Gastrocnemius medialis (tissue), 4 donors: Measurements from ENCODE around the gene ROBO1. TPM values are rescaled to one million over a fixed set of nuclear protein-coding genes. Genes with fewer than 3 reads are reported as not detected.

Experiments
- ATAC-seq, 2 donors: fragments of 150-250 bp; one replicate each; pipeline ENCODE4 v1.9.1; 2016
- DNase-seq, 2 donors: peaks; one replicate each; pipeline ENCODE4 v3.0.0-alpha.2; 2019
- H3K27ac ChIP-seq, 4 donors: fragments of 200-600 bp; sonication (generic); 1 replicate in 1 of 4; 2 replicates in 3 of 4; pipeline ENCODE4 v1.5.1; 2016 to 2018; ENCODE audit warnings: mild to moderate bottlenecking in 2 of 4, moderate library complexity in 1 of 4
- H3K27me3 ChIP-seq, 3 donors: fragments of 200-600 bp; sonication (generic) in 2 of 3; 1 replicate in 1 of 3; 2 replicates in 2 of 3; pipeline versions ENCODE4 v1.5.1 to v1.6.0; 2016 to 2019; ENCODE audit warnings: mild to moderate bottlenecking in 1 of 3, moderate library complexity in 1 of 3
- H3K36me3 ChIP-seq, 2 donors: fragments of 200-600 bp; sonication (generic) in 1 of 2; one replicate each; pipeline ENCODE4 v1.5.1; 2017 to 2018
- H3K4me1 ChIP-seq, 2 donors: fragments of 200-600 bp; sonication (generic) in 1 of 2; one replicate each; pipeline ENCODE4 v1.5.1; 2016 to 2017; ENCODE audit warnings: mild to moderate bottlenecking in 2 of 2
- H3K4me3 ChIP-seq, 4 donors: fragments of 200-600 bp; sonication (generic) in 3 of 4; 1 replicate in 1 of 4; 2 replicates in 3 of 4; pipeline ENCODE4 v1.5.1; 2016 to 2019; ENCODE audit warnings: mild to moderate bottlenecking in 2 of 4
- H3K9me3 ChIP-seq, 3 donors: fragments of 200-600 bp; sonication (generic) in 2 of 3; 1 replicate in 1 of 3; 2 replicates in 2 of 3; pipeline ENCODE4 v1.5.1; 2016 to 2019
- POLR2A ChIP-seq, 2 donors: fragments of 450-650 bp; IDR thresholded peaks; one replicate each; pipeline ENCODE4 v1.6.1; 2017; ENCODE audit warnings: antibody characterized with exemption in 2 of 2, mild to moderate bottlenecking in 2 of 2, moderate library complexity in 2 of 2
- in situ Hi-C, 4 donors: fragments of 200-750 bp; cut with MboI; loops; one replicate each; pipeline versions ENCODE4 v1.15.0 to v1.8.0; 2017; ENCODE audit warnings: low sequenced_read_pairs in 4 of 4
- intact Hi-C: fragments of 100-400 bp; cut with DNase I; formaldehyde crosslinking; loops from one replicate; pipeline ENCODE4 v1.15.1; 2023; ENCODE audit warnings: low total_unique reads
- total RNA-seq, 4 donors: library from RNA; depleted of rRNA; stranded (reverse); fragments of >200 nt; gene quantifications; one replicate each; pipeline versions ENCODE4 v1.1.0 to v1.2.3, GENCODE V29; 2016
- TF ChIP-seq, protein P1 (sequence below), 5 experiments: fragments of 450-650 bp in 3 of 5; fragments of 200-600 bp in 2 of 5; sonication (generic) in 2 of 5; IDR thresholded peaks in 4 of 5; conservative IDR thresholded peaks in 1 of 5; 1 replicate in 4 of 5; 2 replicates in 1 of 5; pipeline ENCODE4 v1.5.1; 2016 to 2019; ENCODE audit warnings: antibody characterized with exemption in 5 of 5, mild to moderate bottlenecking in 3 of 5, moderate library complexity in 3 of 5

ROBO1 gene
- total RNA-seq, 4 donors from 2014 or later, result 4.2 to 16.0 (median 9.5) TPM

DNA sequence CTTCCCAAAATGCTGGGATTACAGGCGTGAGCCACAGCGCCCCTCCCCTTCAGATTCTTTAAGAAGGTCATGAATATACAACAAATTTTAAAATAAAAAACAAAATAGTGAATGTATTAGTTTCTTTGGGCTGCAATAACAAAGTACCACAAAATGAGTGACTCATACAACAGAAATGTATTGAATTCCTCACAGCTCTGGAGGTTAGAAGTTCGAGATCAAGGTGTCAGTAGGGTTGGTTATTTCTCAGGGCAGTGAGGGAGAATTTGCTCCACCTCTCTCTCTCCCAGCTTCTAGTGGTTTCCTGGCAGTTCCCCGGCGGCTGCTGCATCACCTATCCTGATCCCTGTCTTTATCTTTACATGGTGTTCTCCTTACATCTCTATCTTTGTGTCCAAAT lies 804.0 kb downstream of the ROBO1 start:
- TF ChIP-seq, protein P1, sequence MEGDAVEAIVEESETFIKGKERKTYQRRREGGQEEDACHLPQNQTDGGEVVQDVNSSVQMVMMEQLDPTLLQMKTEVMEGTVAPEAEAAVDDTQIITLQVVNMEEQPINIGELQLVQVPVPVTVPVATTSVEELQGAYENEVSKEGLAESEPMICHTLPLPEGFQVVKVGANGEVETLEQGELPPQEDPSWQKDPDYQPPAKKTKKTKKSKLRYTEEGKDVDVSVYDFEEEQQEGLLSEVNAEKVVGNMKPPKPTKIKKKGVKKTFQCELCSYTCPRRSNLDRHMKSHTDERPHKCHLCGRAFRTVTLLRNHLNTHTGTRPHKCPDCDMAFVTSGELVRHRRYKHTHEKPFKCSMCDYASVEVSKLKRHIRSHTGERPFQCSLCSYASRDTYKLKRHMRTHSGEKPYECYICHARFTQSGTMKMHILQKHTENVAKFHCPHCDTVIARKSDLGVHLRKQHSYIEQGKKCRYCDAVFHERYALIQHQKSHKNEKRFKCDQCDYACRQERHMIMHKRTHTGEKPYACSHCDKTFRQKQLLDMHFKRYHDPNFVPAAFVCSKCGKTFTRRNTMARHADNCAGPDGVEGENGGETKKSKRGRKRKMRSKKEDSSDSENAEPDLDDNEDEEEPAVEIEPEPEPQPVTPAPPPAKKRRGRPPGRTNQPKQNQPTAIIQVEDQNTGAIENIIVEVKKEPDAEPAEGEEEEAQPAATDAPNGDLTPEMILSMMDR (IDR thresholded peaks at IDR 0.05 in 4 of 5, conservative IDR thresholded peaks at IDR 0.05 in 1 of 5), result no peak
- TF ChIP-seq POLR2A (IDR thresholded peaks at IDR 0.05), result no peak
- Histone ChIP-seq H3K9me3 (no peaks in the 10 kb centered on the region), H3K36me3 (no peaks in the 10 kb centered on the region), H3K27me3 (no peaks in the 10 kb centered on the region), H3K4me3 (no peak overlapping the region), H3K27ac (no peak overlapping the region), H3K4me1 (no peaks in the 10 kb centered on the region)
- ATAC-seq (no peak), DNase-seq (no peak)
- in situ Hi-C loops (no loop called here), intact Hi-C loops (no loop called here)

DNA sequence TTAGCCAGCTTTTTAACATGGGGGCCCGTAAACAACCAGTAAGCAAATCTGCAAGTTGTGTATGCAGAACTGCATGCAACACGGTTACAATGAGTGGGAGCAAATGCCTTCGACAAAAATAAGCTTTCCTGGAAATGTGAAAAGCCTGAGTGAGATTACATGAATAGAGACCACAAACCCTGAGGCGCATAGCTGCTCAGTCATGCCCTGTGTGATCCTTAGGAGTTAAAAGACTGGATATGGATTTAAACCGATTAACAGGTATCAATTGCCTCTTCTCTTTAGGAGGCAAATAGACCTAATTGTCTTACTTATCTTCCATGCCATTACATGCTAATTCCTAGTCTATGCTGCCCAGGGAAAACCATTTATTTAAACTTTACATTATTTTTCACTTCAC lies 810.3 kb downstream of the ROBO1 start:
- H3K4me1 ChIP-seq, result no peaks in the 10 kb centered on the region
- H3K27me3 ChIP-seq, result no peaks in the 10 kb centered on the region
- no peak for DNase-seq
- in situ Hi-C loops, result no loop called here
- no peak for ATAC-seq
- no peaks in the 10 kb centered on the region for H3K36me3 ChIP-seq
- TF ChIP-seq POLR2A (IDR thresholded peaks at IDR 0.05), result no peak
- TF ChIP-seq, protein P1 (IDR thresholded peaks at IDR 0.05 in 4 of 5, conservative IDR thresholded peaks at IDR 0.05 in 1 of 5), result no peak
- no peak overlapping the region for H3K27ac ChIP-seq
- H3K4me3 ChIP-seq, result no peak overlapping the region
- intact Hi-C loops, result no loop called here
- H3K9me3 ChIP-seq, result no peaks in the 10 kb centered on the region

DNA sequence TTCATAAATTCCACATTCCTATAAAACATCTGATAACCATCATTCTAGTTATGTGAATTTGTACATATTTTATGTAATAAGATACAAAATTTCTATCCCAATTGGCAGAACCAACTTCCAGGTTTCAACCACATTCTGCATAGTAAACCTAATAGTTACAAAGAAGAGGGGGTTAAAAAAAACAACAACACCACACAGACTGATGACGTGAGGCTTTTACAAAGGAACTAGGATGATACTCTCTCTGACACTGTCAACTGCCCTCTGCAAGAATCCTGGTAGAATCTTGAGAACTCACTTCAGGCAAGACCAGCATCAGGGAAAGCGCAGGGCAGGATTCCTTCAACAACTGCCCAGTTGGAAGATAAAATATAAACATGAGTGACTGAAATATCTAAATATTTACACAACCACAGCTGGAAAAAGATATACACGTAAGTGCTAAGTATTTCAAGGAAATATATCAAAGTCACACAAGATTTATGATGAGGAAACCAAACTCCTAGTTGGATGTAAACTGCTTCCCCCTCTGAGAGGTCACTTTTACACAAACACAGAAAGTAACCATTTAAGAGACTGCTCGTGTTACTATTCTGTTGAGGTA lies 816.4 kb downstream of the ROBO1 start:
- no peaks in the 10 kb centered on the region for H3K27me3 ChIP-seq
- no peak for DNase-seq
- ATAC-seq, result no peak
- intact Hi-C loops (no loop called here), in situ Hi-C loops (no loop called here)
- H3K36me3 ChIP-seq, result no peaks in the 10 kb centered on the region
- TF ChIP-seq, protein P1 (IDR thresholded peaks at IDR 0.05 in 4 of 5, conservative IDR thresholded peaks at IDR 0.05 in 1 of 5), result no peak
- TF ChIP-seq POLR2A (IDR thresholded peaks at IDR 0.05), result no peak
- H3K9me3 ChIP-seq, result no peaks in the 10 kb centered on the region
- no peak overlapping the region for H3K27ac ChIP-seq
- no peaks in the 10 kb centered on the region for H3K4me1 ChIP-seq
- H3K4me3 ChIP-seq, result no peak overlapping the region

DNA sequence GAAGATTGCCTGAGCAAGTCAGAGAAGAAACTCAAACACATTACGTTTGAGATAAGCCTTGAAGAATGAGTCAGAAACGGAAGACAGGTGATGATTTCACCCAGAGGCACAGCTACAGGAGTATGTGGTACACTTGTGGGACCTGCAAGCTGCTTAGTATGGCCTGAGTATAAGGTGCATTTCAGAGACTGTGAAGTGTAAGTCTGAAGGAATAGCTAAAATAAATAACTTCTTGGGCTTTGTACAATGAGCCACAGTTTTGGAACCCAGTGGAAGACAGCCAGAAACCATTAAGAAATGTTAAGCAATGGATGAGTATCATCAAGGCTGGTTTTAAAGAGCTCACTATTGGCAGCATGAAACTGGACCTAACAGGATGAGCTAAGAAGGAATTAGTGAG lies 826.2 kb downstream of the ROBO1 start:
- Histone ChIP-seq H3K27ac (no peak overlapping the region), H3K4me1 (no peaks in the 10 kb centered on the region), H3K27me3 (no peaks in the 10 kb centered on the region), H3K36me3 (no peaks in the 10 kb centered on the region), H3K9me3 (no peaks in the 10 kb centered on the region), H3K4me3 (no peak overlapping the region)
- intact Hi-C loops (no loop called here), in situ Hi-C loops (no loop called here)
- no peak for ATAC-seq
- no peak for DNase-seq
- TF ChIP-seq, protein P1 (IDR thresholded peaks at IDR 0.05 in 4 of 5, conservative IDR thresholded peaks at IDR 0.05 in 1 of 5), result no peak
- no peak for TF ChIP-seq POLR2A (IDR thresholded peaks at IDR 0.05)

DNA sequence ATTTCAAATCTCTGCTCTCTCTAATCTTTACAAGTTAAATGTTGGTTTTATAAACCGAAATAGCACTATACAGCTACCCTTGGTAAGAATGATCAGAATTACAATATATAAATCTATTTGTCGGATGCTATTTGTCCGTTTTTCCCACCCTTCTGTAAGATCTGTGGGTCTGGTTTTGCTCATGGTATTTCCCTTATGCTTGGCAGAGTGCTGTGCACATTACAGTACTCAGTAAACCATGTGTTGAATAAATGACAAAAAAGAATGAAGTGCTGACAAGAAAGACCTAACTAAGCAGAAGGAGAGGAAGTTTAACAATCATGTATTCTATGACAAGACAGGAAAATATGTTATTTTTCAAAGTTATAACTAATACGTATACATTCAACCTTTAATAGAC lies 827.2 kb downstream of the ROBO1 start:
- Histone ChIP-seq H3K27ac (no peak overlapping the region), H3K4me1 (no peaks in the 10 kb centered on the region), H3K27me3 (no peaks in the 10 kb centered on the region), H3K9me3 (no peaks in the 10 kb centered on the region), H3K36me3 (no peaks in the 10 kb centered on the region), H3K4me3 (no peak overlapping the region)
- DNase-seq, result no peak
- ATAC-seq, result no peak
- TF ChIP-seq, protein P1 (IDR thresholded peaks at IDR 0.05 in 4 of 5, conservative IDR thresholded peaks at IDR 0.05 in 1 of 5), result no peak
- TF ChIP-seq POLR2A (IDR thresholded peaks at IDR 0.05), result no peak
- intact Hi-C loops, result no loop called here
- in situ Hi-C loops, result no loop called here
